CD14-positive monocyte (primary cell): ENCODE measurements around the gene SEMA3E. TPM values are rescaled to one million over a fixed set of nuclear protein-coding genes. Genes with fewer than 3 reads are reported as not detected.

Source experiments
- DNase-seq, 3 donors: peaks; one replicate each; pipeline ENCODE4 v3.0.0-alpha.2; 2011 to 2022
- H2AFZ ChIP-seq: 2 replicates; pipeline ENCODE4 v1.6.0; 2012; ENCODE audit warnings: mild to moderate bottlenecking, low read depth, low read length, inconsistent platforms; ENCODE audit not compliant: insufficient read depth, poor library complexity, severe bottlenecking
- H3K27ac ChIP-seq, 2 donors: 1 replicate in 1 of 2; 2 replicates in 1 of 2; pipeline ENCODE4 v1.5.1; 2012 to 2013; ENCODE audit warnings: low read length in 2 of 2, control low read depth in 1 of 2, inconsistent platforms in 1 of 2, low read depth in 1 of 2, mild to moderate bottlenecking in 1 of 2
- H3K27me3 ChIP-seq, 2 donors: one replicate each; pipeline versions ENCODE4 v1.6.0 to v1.6.1; 2011 to 2013; ENCODE audit warnings: low read length in 2 of 2; ENCODE audit not compliant: control insufficient read depth in 2 of 2, insufficient read depth in 2 of 2
- H3K36me3 ChIP-seq, 2 donors: replicated peaks in 1 of 2; 1 replicate in 1 of 2; 2 replicates in 1 of 2; pipeline versions ENCODE4 v1.5.1 to v1.6.1; 2012 to 2013; ENCODE audit warnings: low read length in 2 of 2, control low read depth in 1 of 2, inconsistent platforms in 1 of 2, mild to moderate bottlenecking in 1 of 2; ENCODE audit not compliant: insufficient read depth in 2 of 2, control insufficient read depth in 1 of 2
- H3K4me1 ChIP-seq, 2 donors: 1 replicate in 1 of 2; 2 replicates in 1 of 2; pipeline versions ENCODE4 v1.5.1 to v1.6.1; 2012 to 2013; ENCODE audit warnings: low read length in 2 of 2, control low read depth in 1 of 2, inconsistent platforms in 1 of 2, mild to moderate bottlenecking in 1 of 2, moderate library complexity in 1 of 2; ENCODE audit not compliant: insufficient read depth in 2 of 2, control insufficient read depth in 1 of 2
- H3K4me2 ChIP-seq: replicated peaks from 2 replicates; pipeline ENCODE3; 2012; ENCODE audit warnings: low read length, moderate library complexity, mild to moderate bottlenecking; ENCODE audit not compliant: poor library complexity, severe bottlenecking; ENCODE audit errors: extremely low read depth
- H3K4me3 ChIP-seq, 3 experiments: fragments of 200-600 bp in 1 of 3; sonication (generic) in 1 of 3; replicated peaks in 1 of 3; 1 replicate in 2 of 3; 2 replicates in 1 of 3; pipeline ENCODE4 v1.5.1; 2011 to 2013; ENCODE audit warnings: low read length in 3 of 3, mild to moderate bottlenecking in 3 of 3, control low read depth in 2 of 3, low read depth in 2 of 3, inconsistent platforms in 1 of 3, moderate library complexity in 1 of 3
- H3K79me2 ChIP-seq: 2 replicates; pipeline ENCODE4 v1.6.0; 2012; ENCODE audit warnings: mild to moderate bottlenecking, control low read depth, inconsistent platforms, low read length, moderate library complexity; ENCODE audit not compliant: insufficient read depth
- H3K9ac ChIP-seq: 2 replicates; pipeline ENCODE4 v1.6.0; 2017; ENCODE audit warnings: low read length, mild to moderate bottlenecking; ENCODE audit not compliant: insufficient read depth, poor library complexity, severe bottlenecking
- H3K9me3 ChIP-seq, 2 donors: replicated peaks in 1 of 2; 1 replicate in 1 of 2; 2 replicates in 1 of 2; pipeline versions ENCODE4 v1.5.1 to v1.6.1; 2012 to 2013; ENCODE audit warnings: low read length in 2 of 2, control low read depth in 1 of 2; ENCODE audit not compliant: control insufficient read depth in 1 of 2, insufficient read depth in 1 of 2
- H4K20me1 ChIP-seq: 2 replicates; pipeline ENCODE4 v1.6.0; 2012; ENCODE audit warnings: mild to moderate bottlenecking, low read length, control low read depth, moderate library complexity; ENCODE audit not compliant: insufficient read depth
- H3K27ac Mint-ChIP-seq, 7 donors: one replicate each; pipeline ENCODE4 v1.8.0; 2020; ENCODE audit warnings: mild to moderate bottlenecking in 7 of 7, mixed read lengths in 7 of 7, moderate library complexity in 6 of 7, inconsistent platforms in 2 of 7
- H3K27me3 Mint-ChIP-seq, 3 donors: one replicate each; pipeline ENCODE4 v1.8.0; 2021 to 2022; ENCODE audit warnings: low read depth in 3 of 3, mild to moderate bottlenecking in 3 of 3, mixed read lengths in 3 of 3, moderate library complexity in 3 of 3, inconsistent platforms in 1 of 3
- H3K36me3 Mint-ChIP-seq, 2 donors: one replicate each; pipeline ENCODE4 v1.8.0; 2020; ENCODE audit warnings: mixed read lengths in 2 of 2, inconsistent platforms in 1 of 2, mild to moderate bottlenecking in 1 of 2
- H3K4me1 Mint-ChIP-seq: one replicate; pipeline ENCODE4 v1.8.0; 2020; ENCODE audit warnings: mild to moderate bottlenecking, mixed read lengths
- H3K4me3 Mint-ChIP-seq, 2 donors: one replicate each; pipeline ENCODE4 v1.8.0; 2020; ENCODE audit warnings: mild to moderate bottlenecking in 2 of 2, mixed read lengths in 2 of 2, moderate library complexity in 1 of 2
- H3K9me3 Mint-ChIP-seq, 7 donors: one replicate each; pipeline ENCODE4 v1.8.0; 2020 to 2022; ENCODE audit warnings: mixed read lengths in 7 of 7, mild to moderate bottlenecking in 6 of 7, moderate library complexity in 6 of 7, inconsistent platforms in 2 of 7
- WGBS: methylation state at CpG from one replicate; pipeline ENCODE4 v1.1.5; 2013; ENCODE audit warnings: missing lambda C conversion rate; ENCODE audit not compliant: insufficient coverage; 5-methylcytosine and 5-hydroxymethylcytosine counted together
- intact Hi-C, 2 donors: fragments of 100-400 bp; cut with micrococcal nuclease; formaldehyde crosslinking; loops; one replicate each; pipeline versions ENCODE4 v1.15.0 to v1.15.1; 2023
- polyA plus RNA-seq, 3 donors: library from polyadenylated mRNA; depleted of rRNA in 1 of 3; unstranded in 2 of 3; stranded (reverse) in 1 of 3; fragments of 300-500 nt in 2 of 3; fragments of >200 nt in 1 of 3; fragmentation: Illumina TruSeq in 2 of 3; gene quantifications; 1 replicate in 2 of 3; 2 replicates in 1 of 3; pipeline ENCODE4 v1.2.3, GENCODE V29; 2012 to 2021
- TF ChIP-seq, protein P1 (sequence below): fragments of 200-600 bp; IDR thresholded peaks from one replicate; pipeline ENCODE4 v1.8.0; 2022; ENCODE audit warnings: antibody characterized with exemption, mild to moderate bottlenecking

SEMA3E gene
- polyA plus RNA-seq, 3 donors: not detected

- no peaks in the 10 kb centered on the region for H4K20me1 ChIP-seq
- no peak overlapping the region for H3K4me2 ChIP-seq
- no peak for DNase-seq
- H3K4me3 Mint-ChIP-seq: no peak overlapping the region
- H3K9ac ChIP-seq: no peak overlapping the region
- H3K4me3 ChIP-seq: no peak overlapping the region
- no peaks in the 10 kb centered on the region for H3K36me3 Mint-ChIP-seq
- H3K79me2 ChIP-seq: no peaks in the 10 kb centered on the region
- no peaks in the 10 kb centered on the region for H3K4me1 Mint-ChIP-seq
- no peak overlapping the region for H3K27ac Mint-ChIP-seq
- no peak overlapping the region for H3K27ac ChIP-seq
- no peaks in the 10 kb centered on the region for H3K27me3 ChIP-seq
- no peaks in the 10 kb centered on the region for H3K9me3 ChIP-seq
- intact Hi-C loops: no loop called here
- no CpG with 5 or more reads among the region's 3 CpGs for WGBS
- H3K36me3 ChIP-seq: no peaks in the 10 kb centered on the region
- no peaks in the 10 kb centered on the region for H3K4me1 ChIP-seq
- no peak overlapping the region for H2AFZ ChIP-seq
- no peaks in the 10 kb centered on the region for H3K27me3 Mint-ChIP-seq
- TF ChIP-seq, protein P1, sequence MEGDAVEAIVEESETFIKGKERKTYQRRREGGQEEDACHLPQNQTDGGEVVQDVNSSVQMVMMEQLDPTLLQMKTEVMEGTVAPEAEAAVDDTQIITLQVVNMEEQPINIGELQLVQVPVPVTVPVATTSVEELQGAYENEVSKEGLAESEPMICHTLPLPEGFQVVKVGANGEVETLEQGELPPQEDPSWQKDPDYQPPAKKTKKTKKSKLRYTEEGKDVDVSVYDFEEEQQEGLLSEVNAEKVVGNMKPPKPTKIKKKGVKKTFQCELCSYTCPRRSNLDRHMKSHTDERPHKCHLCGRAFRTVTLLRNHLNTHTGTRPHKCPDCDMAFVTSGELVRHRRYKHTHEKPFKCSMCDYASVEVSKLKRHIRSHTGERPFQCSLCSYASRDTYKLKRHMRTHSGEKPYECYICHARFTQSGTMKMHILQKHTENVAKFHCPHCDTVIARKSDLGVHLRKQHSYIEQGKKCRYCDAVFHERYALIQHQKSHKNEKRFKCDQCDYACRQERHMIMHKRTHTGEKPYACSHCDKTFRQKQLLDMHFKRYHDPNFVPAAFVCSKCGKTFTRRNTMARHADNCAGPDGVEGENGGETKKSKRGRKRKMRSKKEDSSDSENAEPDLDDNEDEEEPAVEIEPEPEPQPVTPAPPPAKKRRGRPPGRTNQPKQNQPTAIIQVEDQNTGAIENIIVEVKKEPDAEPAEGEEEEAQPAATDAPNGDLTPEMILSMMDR: no peak
- peaks cover 0 to 5% (median 0%) of the 10 kb centered on the region in 7 donors for H3K9me3 Mint-ChIP-seq
These were observed 120.0 kb downstream of the SEMA3E start for GRCh38 chr7:83528925-83529423.

GRCh38 chr7:83524277-83525075, 124.5 kb downstream of the SEMA3E start:
- intact Hi-C loops: no loop called here

More at GRCh38 chr7:83524277-83525075, 124.5 kb downstream of the SEMA3E start:
- Histone ChIP-seq H3K27ac (no peak overlapping the region), H3K36me3 (no peaks in the 10 kb centered on the region), H2AFZ (no peak overlapping the region), H3K79me2 (no peaks in the 10 kb centered on the region), H3K9me3 (no peaks in the 10 kb centered on the region), H3K9ac (no peak overlapping the region), H3K4me2 (no peak overlapping the region), H3K4me1 (no peaks in the 10 kb centered on the region), H3K4me3 (no peak overlapping the region), H3K27me3 (no peaks in the 10 kb centered on the region), H4K20me1 (no peaks in the 10 kb centered on the region)
- Mint-ChIP-seq H3K4me1 (no peaks in the 10 kb centered on the region), H3K9me3 (peaks cover 0 to 4% (median 0%) of the 10 kb centered on the region in 7 donors), H3K27ac (no peak overlapping the region), H3K27me3 (peaks cover 0 to 1% (median 0%) of the 10 kb centered on the region in 3 donors), H3K36me3 (no peaks in the 10 kb centered on the region), H3K4me3 (no peak overlapping the region)
- no peak for DNase-seq
- TF ChIP-seq, protein P1: no peak
- WGBS: no CpG with 5 or more reads among the region's 4 CpGs
